H9 (cell line): ENCODE measurements around the gene HEXD. TPM values are rescaled to one million over a fixed set of nuclear protein-coding genes. Genes with fewer than 3 reads are reported as not detected.

Source experiments
- DNase-seq: peaks from one replicate; pipeline ENCODE4 v3.0.0-alpha.2; 2017
- H2AFZ ChIP-seq: one replicate; pipeline ENCODE4 v1.6.1; 2013; ENCODE audit warnings: mild to moderate bottlenecking, low read length, control low read depth, moderate library complexity
- H2AK5ac ChIP-seq: 2 replicates; pipeline ENCODE4 v1.6.1; 2013; ENCODE audit warnings: low read length, control low read depth, mixed read lengths; ENCODE audit not compliant: insufficient read length
- H2BK120ac ChIP-seq: one replicate; pipeline ENCODE4 v1.6.1; 2013; ENCODE audit warnings: low read depth, mild to moderate bottlenecking, low read length, control low read depth, inconsistent platforms; ENCODE audit not compliant: poor library complexity, severe bottlenecking
- H2BK12ac ChIP-seq: 2 replicates; pipeline ENCODE4 v1.6.1; 2013; ENCODE audit warnings: low read length, control low read depth, mixed read lengths, low read depth; ENCODE audit not compliant: insufficient read length
- H2BK15ac ChIP-seq: 2 replicates; pipeline ENCODE4 v1.6.1; 2013; ENCODE audit warnings: low read depth, low read length, control low read depth
- H2BK20ac ChIP-seq: one replicate; pipeline ENCODE4 v1.6.1; 2013; ENCODE audit warnings: low read depth, mild to moderate bottlenecking, low read length, control low read depth, inconsistent platforms; ENCODE audit not compliant: poor library complexity, severe bottlenecking
- H2BK5ac ChIP-seq: 2 replicates; pipeline ENCODE4 v1.6.1; 2013; ENCODE audit warnings: low read length, control low read depth, mixed read lengths; ENCODE audit not compliant: insufficient read length
- H3K14ac ChIP-seq: 2 replicates; pipeline ENCODE4 v1.6.1; 2013; ENCODE audit warnings: low read length, control low read depth; ENCODE audit not compliant: insufficient read depth
- H3K18ac ChIP-seq: 2 replicates; pipeline ENCODE4 v1.6.1; 2013; ENCODE audit warnings: low read depth, mild to moderate bottlenecking, mixed read lengths, low read length, control low read depth; ENCODE audit not compliant: insufficient read length
- H3K23ac ChIP-seq: 2 replicates; pipeline ENCODE4 v1.6.1; 2013; ENCODE audit warnings: low read length, control low read depth, mixed read lengths, low read depth; ENCODE audit not compliant: insufficient read length
- H3K23me2 ChIP-seq: 2 replicates; pipeline ENCODE4 v1.6.1; 2013; ENCODE audit warnings: low read depth, mild to moderate bottlenecking, mixed read lengths, low read length, control low read depth; ENCODE audit not compliant: insufficient read length, poor library complexity, severe bottlenecking
- H3K27ac ChIP-seq: 2 replicates; pipeline ENCODE4 v1.5.1; 2013; ENCODE audit warnings: low read length, control low read depth, mixed read lengths, low read depth; ENCODE audit not compliant: insufficient read length
- H3K27me3 ChIP-seq: 2 replicates; pipeline ENCODE4 v1.6.1; 2013; ENCODE audit warnings: low read length, control low read depth, inconsistent platforms; ENCODE audit not compliant: insufficient read depth
- H3K4ac ChIP-seq: 2 replicates; pipeline ENCODE4 v1.6.1; 2013; ENCODE audit warnings: low read depth, mild to moderate bottlenecking, control low read depth, inconsistent platforms, low read length, moderate library complexity
- H3K4me1 ChIP-seq: 2 replicates; pipeline ENCODE4 v1.6.1; 2013; ENCODE audit warnings: low read length, control low read depth, inconsistent platforms; ENCODE audit not compliant: insufficient read depth
- H3K4me2 ChIP-seq: 2 replicates; pipeline ENCODE4 v1.6.1; 2013; ENCODE audit warnings: low read length, control low read depth, mixed read lengths; ENCODE audit not compliant: insufficient read length, insufficient read depth
- H3K56ac ChIP-seq: 2 replicates; pipeline ENCODE4 v1.6.1; 2013; ENCODE audit warnings: low read depth, mild to moderate bottlenecking, mixed read lengths, low read length, control low read depth; ENCODE audit not compliant: insufficient read length
- H3K79me1 ChIP-seq: 2 replicates; pipeline ENCODE4 v1.6.1; 2013; ENCODE audit warnings: low read depth, mild to moderate bottlenecking, moderate library complexity, low read length, control low read depth, inconsistent platforms; ENCODE audit not compliant: insufficient read depth, poor library complexity, severe bottlenecking
- H3K79me2 ChIP-seq: 2 replicates; pipeline ENCODE4 v1.6.1; 2013; ENCODE audit warnings: low read length, control low read depth, inconsistent platforms; ENCODE audit not compliant: insufficient read depth
- H3K9ac ChIP-seq: 2 replicates; pipeline ENCODE4 v1.6.1; 2013; ENCODE audit warnings: low read length, control low read depth, mixed read lengths; ENCODE audit not compliant: insufficient read length; ENCODE audit errors: extremely low read depth
- H3K9me3 ChIP-seq: one replicate; pipeline ENCODE4 v1.6.1; 2013; ENCODE audit warnings: low read depth, low read length, inconsistent platforms; ENCODE audit not compliant: control insufficient read depth
- H3T11ph ChIP-seq: one replicate; pipeline ENCODE4 v1.6.1; 2013; ENCODE audit warnings: mild to moderate bottlenecking, low read length, control low read depth, inconsistent platforms
- H4K20me1 ChIP-seq: one replicate; pipeline ENCODE4 v1.6.1; 2013; ENCODE audit not compliant: control insufficient read depth, insufficient read length, insufficient read depth
- H4K5ac ChIP-seq: 2 replicates; pipeline ENCODE4 v1.6.1; 2013; ENCODE audit warnings: low read depth, mild to moderate bottlenecking, mixed read lengths, low read length, control low read depth; ENCODE audit not compliant: insufficient read length
- H4K8ac ChIP-seq: replicated peaks from 2 replicates; pipeline ENCODE4 v1.6.1; 2013; ENCODE audit warnings: low read length, control low read depth, mixed read lengths, low read depth; ENCODE audit not compliant: insufficient read length
- H4K91ac ChIP-seq: 2 replicates; pipeline ENCODE4 v1.6.1; 2013; ENCODE audit warnings: low read depth, mild to moderate bottlenecking, moderate library complexity, mixed read lengths, low read length, control low read depth; ENCODE audit not compliant: insufficient read length
- H3K27ac Mint-ChIP-seq, 3 experiments: 2 replicates in 2 of 3; 3 replicates in 1 of 3; pipeline ENCODE4 v1.8.0; 2020 to 2021; ENCODE audit warnings: mixed read lengths in 3 of 3, mild to moderate bottlenecking in 1 of 3, moderate library complexity in 1 of 3
- H3K27me3 Mint-ChIP-seq: 2 replicates; pipeline ENCODE4 v1.8.0; 2021; ENCODE audit warnings: low read depth, mild to moderate bottlenecking, moderate library complexity, mixed read lengths
- H3K36me3 Mint-ChIP-seq, 3 experiments: 2 replicates in 2 of 3; 3 replicates in 1 of 3; pipeline ENCODE4 v1.8.0; 2020 to 2021; ENCODE audit warnings: low read depth in 3 of 3, mixed read lengths in 3 of 3; ENCODE audit not compliant: insufficient read depth in 1 of 3
- H3K4me1 Mint-ChIP-seq, 2 experiments: 2 replicates each; pipeline ENCODE4 v1.8.0; 2020; ENCODE audit warnings: mixed read lengths in 2 of 2
- H3K4me3 Mint-ChIP-seq, 2 experiments: 2 replicates in 1 of 2; 3 replicates in 1 of 2; pipeline ENCODE4 v1.8.0; 2020 to 2021; ENCODE audit warnings: mild to moderate bottlenecking in 2 of 2, mixed read lengths in 2 of 2, moderate library complexity in 1 of 2
- H3K9me3 Mint-ChIP-seq, 2 experiments: 2 replicates in 1 of 2; 3 replicates in 1 of 2; pipeline ENCODE4 v1.8.0; 2020; ENCODE audit warnings: mild to moderate bottlenecking in 2 of 2, mixed read lengths in 2 of 2, moderate library complexity in 1 of 2
- WGBS: extraction: QIAGEN DNeasy Blood & Tissue Kit; methylation state at CpG from one replicate; pipeline ENCODE4 v1.1.7; 2013; ENCODE audit warnings: missing lambda C conversion rate, low lambda C conversion rate, mixed read lengths; ENCODE audit not compliant: insufficient read length; ENCODE audit errors: extremely low coverage; 5-methylcytosine and 5-hydroxymethylcytosine counted together
- total RNA-seq: library from RNA; stranded (reverse); gene quantifications from 2 replicates; pipeline ENCODE4 v1.2.1, GENCODE V29; 2021
- TF ChIP-seq, protein P1 (sequence below): fragments of 200-600 bp; sonication (generic); conservative IDR thresholded peaks from 3 replicates; pipeline ENCODE4 v1.8.0; 2021; ENCODE audit warnings: antibody characterized with exemption, mild to moderate bottlenecking

Gene HEXD
- total RNA-seq, 1 experiment from 2014 or later, result 23.2 TPM

GRCh38 chr17:82483836-82484235 lies 65.7 kb downstream of the HEXD start:
- no peak overlapping the region for H3K9ac ChIP-seq
- H3T11ph ChIP-seq, result no peak overlapping the region
- no peak overlapping the region for H2BK5ac ChIP-seq
- H2BK12ac ChIP-seq, result no peak overlapping the region
- no peak overlapping the region for H2BK15ac ChIP-seq
- no peaks in the 10 kb centered on the region for H3K4me1 Mint-ChIP-seq
- H3K27ac Mint-ChIP-seq, result no peak overlapping the region
- H3K27me3 ChIP-seq, result no peaks in the 10 kb centered on the region
- no peak overlapping the region; the same call in 1 of the 2 replicates for H3K14ac ChIP-seq
- H2BK20ac ChIP-seq, result no peak overlapping the region
- peaks cover 3% of the 10 kb centered on the region for H4K20me1 ChIP-seq
- H3K56ac ChIP-seq, result no peak overlapping the region
- H2AFZ ChIP-seq, result no peak overlapping the region
- no CpG with 5 or more reads among the region's 9 CpGs for WGBS
- no peaks in the 10 kb centered on the region for H3K23me2 ChIP-seq
- no peak overlapping the region for H4K91ac ChIP-seq
- no peaks in the 10 kb centered on the region for H3K79me1 ChIP-seq
- H2BK120ac ChIP-seq, result no peak overlapping the region
- DNase-seq, result no peak
- no peak overlapping the region for H4K8ac ChIP-seq
- no peak overlapping the region for H3K18ac ChIP-seq
- H3K27me3 Mint-ChIP-seq, result no peaks in the 10 kb centered on the region
- H3K79me2 ChIP-seq, result no peaks in the 10 kb centered on the region
- TF ChIP-seq, protein P1, sequence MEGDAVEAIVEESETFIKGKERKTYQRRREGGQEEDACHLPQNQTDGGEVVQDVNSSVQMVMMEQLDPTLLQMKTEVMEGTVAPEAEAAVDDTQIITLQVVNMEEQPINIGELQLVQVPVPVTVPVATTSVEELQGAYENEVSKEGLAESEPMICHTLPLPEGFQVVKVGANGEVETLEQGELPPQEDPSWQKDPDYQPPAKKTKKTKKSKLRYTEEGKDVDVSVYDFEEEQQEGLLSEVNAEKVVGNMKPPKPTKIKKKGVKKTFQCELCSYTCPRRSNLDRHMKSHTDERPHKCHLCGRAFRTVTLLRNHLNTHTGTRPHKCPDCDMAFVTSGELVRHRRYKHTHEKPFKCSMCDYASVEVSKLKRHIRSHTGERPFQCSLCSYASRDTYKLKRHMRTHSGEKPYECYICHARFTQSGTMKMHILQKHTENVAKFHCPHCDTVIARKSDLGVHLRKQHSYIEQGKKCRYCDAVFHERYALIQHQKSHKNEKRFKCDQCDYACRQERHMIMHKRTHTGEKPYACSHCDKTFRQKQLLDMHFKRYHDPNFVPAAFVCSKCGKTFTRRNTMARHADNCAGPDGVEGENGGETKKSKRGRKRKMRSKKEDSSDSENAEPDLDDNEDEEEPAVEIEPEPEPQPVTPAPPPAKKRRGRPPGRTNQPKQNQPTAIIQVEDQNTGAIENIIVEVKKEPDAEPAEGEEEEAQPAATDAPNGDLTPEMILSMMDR, result no peak
- no peak overlapping the region for H2AK5ac ChIP-seq
- no peaks in the 10 kb centered on the region for H3K9me3 ChIP-seq
- H3K27ac ChIP-seq, result no peak overlapping the region
- no peak overlapping the region for H3K4ac ChIP-seq
- H3K23ac ChIP-seq, result no peak overlapping the region
- no peaks in the 10 kb centered on the region for H3K4me1 ChIP-seq
- no peak overlapping the region for H3K4me3 Mint-ChIP-seq
- no peak overlapping the region for H4K5ac ChIP-seq
- peaks cover 36 to 88% (median 83%) of the 10 kb centered on the region in 3 experiments for H3K36me3 Mint-ChIP-seq
- H3K4me2 ChIP-seq, result no peak overlapping the region
- H3K9me3 Mint-ChIP-seq, result no peaks in the 10 kb centered on the region
